Measurements from ENCODE around the gene PTGS2.

GRCh38 chr1:186634511-186634910, 45.7 kb downstream of the PTGS2 start:
- TF ChIP-seq CTCF (IDR thresholded peaks at IDR 0.05) (no peak), POLR2A (IDR thresholded peaks at IDR 0.05) (no peak)
